A549 treated with GW870086 at 1 μM for 4 hours (cell line): ENCODE measurements around the gene CCDC86. TPM values are rescaled to one million over a fixed set of nuclear protein-coding genes. Genes with fewer than 3 reads are reported as not detected.

Source experiments
- total RNA-seq: library from RNA; stranded (reverse); fragments of 200-300 nt; extraction: Qiagen RNA extraction; gene quantifications from 5 replicates; pipeline ENCODE4 v1.2.3, GENCODE V29; 2022; ENCODE audit warnings: low read depth

Gene CCDC86
- 88.9 to 115 TPM (median 102 TPM) in 5 replicates for total RNA-seq

GRCh38 chr11:60841797-60842667 lies at the start of gene CCDC86:
Gene CCDC86 (plus strand): TSS chr11:60842113. CDS start chr11:60842125, 12 bp downstream.

GRCh38 chr11:60855726-60856633 lies 14.1 kb downstream of the CCDC86 start, which contains the start of gene PTGDR2:
Gene PTGDR2 (minus strand): TSS chr11:60855950. CDS start chr11:60853722, 2,228 bp downstream.

GRCh38 chr11:60866911-60867870 lies 25.3 kb downstream of the CCDC86 start, which contains the start of gene ZP1:
Gene ZP1 (plus strand): TSS chr11:60867542. CDS start chr11:60867562, 20 bp downstream.

Other genes with a start within 250 kb of the CCDC86 start
- not detected in 5 replicates for gene MS4A8, start 142.5 kb upstream of the CCDC86 start, total RNA-seq
- not detected in 5 replicates for gene MS4A18, start 117.4 kb upstream of the CCDC86 start, total RNA-seq
- gene MS4A15, start 85.2 kb upstream of the CCDC86 start, total RNA-seq = not detected in 5 replicates
- gene MS4A10, start 56.8 kb upstream of the CCDC86 start, total RNA-seq = not detected in 5 replicates
- gene PTGDR2, start 13.8 kb downstream of the CCDC86 start, total RNA-seq = 0.09 to 0.15 TPM (median 0.12 TPM) in 4 of 5 replicates, not detected in the other
- gene ZP1, start 25.4 kb downstream of the CCDC86 start, total RNA-seq = 0.13 to 0.32 TPM (median 0.29 TPM) in 3 of 5 replicates, not detected in the others
- gene PRPF19, start 64.5 kb downstream of the CCDC86 start, total RNA-seq = 158 to 193 TPM (median 184 TPM) in 5 replicates
- 110 to 135 TPM (median 132 TPM) in 5 replicates for gene TMEM109, start 72.0 kb downstream of the CCDC86 start, total RNA-seq
- 89.9 to 141 TPM (median 135 TPM) in 5 replicates for gene TMEM132A, start 82.3 kb downstream of the CCDC86 start, total RNA-seq
- not detected in 5 replicates for gene SLC15A3, start 110.1 kb downstream of the CCDC86 start, total RNA-seq
- gene CD6, start 129.6 kb downstream of the CCDC86 start, total RNA-seq = 0.06 to 0.11 TPM (median 0.10 TPM) in 3 of 5 replicates, not detected in the others